ENCODE data around the gene ADGRF3.

DNA sequence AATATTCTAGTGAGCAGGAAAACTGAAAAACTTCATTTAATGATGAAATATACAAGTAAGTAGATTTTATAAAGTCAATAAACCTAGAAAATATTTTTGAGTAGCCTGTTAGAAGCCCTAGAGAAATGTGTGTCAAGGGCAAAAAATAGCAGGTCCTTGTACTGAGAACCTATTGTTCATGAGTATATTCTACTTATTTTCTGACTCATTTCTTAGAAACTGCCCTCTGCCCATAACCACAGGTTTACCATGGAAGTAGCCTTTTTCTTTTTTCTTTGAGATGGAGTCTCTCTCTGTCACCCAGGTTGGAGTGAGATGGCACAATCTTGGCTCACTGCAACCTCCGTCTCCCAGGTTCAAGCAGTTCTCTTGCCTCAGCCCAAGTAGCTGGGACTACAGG lies 20.1 kb downstream of the ADGRF3 start:
- no peak for TF ChIP-seq EZH2 (IDR thresholded peaks at IDR 0.05; ENCODE audit: insufficient read depth, poor library complexity, severe bottlenecking)
- no peak for TF ChIP-seq EZH2phosphoT487 (IDR thresholded peaks at IDR 0.05; ENCODE audit: insufficient read depth, low read depth)

Data from GM23248 (cell line).